ENCODE data around the gene FOXA2. TPM values are rescaled to one million over a fixed set of nuclear protein-coding genes. Genes with fewer than 3 reads are reported as not detected.

FOXA2 gene
- total and polyA plus RNA-seq, 2 of the 13 experiments (the other 11 are each of a cell fraction or from before 2014, with no cell fraction given) = 8.8 to 12.2 TPM

GRCh38 chr20:22542427-22542826 is 41.9 kb downstream of the FOXA2 start:
- H3K79me2 ChIP-seq (ENCODE audit: insufficient read depth, low read length) = no peaks in the 10 kb centered on the region
- no peaks in the 10 kb centered on the region; a peak in 1 of 5 replicates for H3K27me3 ChIP-seq (ENCODE audit: control insufficient read depth in 1 of 2, insufficient read depth in 2 of 2, low read length in 2 of 2)
- no peak for DNase-seq (ENCODE audit: low spot score)
- no peak overlapping the region for H3K9ac ChIP-seq (ENCODE audit: insufficient read depth, low read depth, low read length)
- H3K4me3 ChIP-seq (replicated peaks in 1 of 3; ENCODE audit: insufficient read depth in 1 of 3, low read depth in 2 of 3, low read length in 3 of 3) = no peak overlapping the region
- no peak overlapping the region for H2AFZ ChIP-seq (ENCODE audit: low read length)
- H3K9me3 ChIP-seq (ENCODE audit: low read length) = no peaks in the 10 kb centered on the region
- intact Hi-C loops (cut with micrococcal nuclease; ENCODE audit: unreplicated experiment) (no loop called here), in situ Hi-C loops (cut with HindIII; ENCODE audit: extremely low pct_ligation_motif_present, low pct_unique_long_range_greater_than_20kb) (no loop called here)
- H3K27ac ChIP-seq (ENCODE audit: extremely low read length, insufficient read depth, low read length) = no peak overlapping the region
- no peak for ATAC-seq
- ChIA-PET CTCF (ENCODE audit: low intra/inter-chr PET ratio, low total read pairs) (no interaction called here), POLR2A (no interaction called here)
- BruUV-seq (replicated peaks) = no TSS peak
- WGBS (ENCODE audit: low lambda C conversion rate) = 38% methylated on average over 1 of the region's 1 CpG
- FAIRE-seq = no peak
- H3K4me2 ChIP-seq (ENCODE audit: low read depth, low read length) = no peak overlapping the region
- peaks cover 36% of the 10 kb centered on the region for H3K4me1 ChIP-seq (ENCODE audit: insufficient read depth, low read length)
- no peaks in the 10 kb centered on the region for H3K36me3 ChIP-seq (replicated peaks in 1 of 2; ENCODE audit: control insufficient read depth in 1 of 2, insufficient read depth in 2 of 2, low read length in 2 of 2)
- H4K20me1 ChIP-seq (ENCODE audit: insufficient read depth, low read length) = no peaks in the 10 kb centered on the region
- TF ChIP-seq SP4 (CRISPR knock-in tag; IDR thresholded peaks at IDR 0.05) (no peak), ZBTB42 (CRISPR knock-in tag; IDR thresholded peaks at IDR 0.05) (no peak), DMAP1 (CRISPR knock-in tag; IDR thresholded peaks at IDR 0.05) (no peak), CENPBD1 (CRISPR knock-in tag; IDR thresholded peaks at IDR 0.05; ENCODE audit: borderline replicate concordance, low read depth) (no peak), HOXA7 (CRISPR knock-in tag; IDR thresholded peaks at IDR 0.05) (no peak), GRHL1 (CRISPR knock-in tag; conservative IDR thresholded peaks at IDR 0.05) (no peak), USF2 (IDR thresholded peaks at IDR 0.05; ENCODE audit: low read depth, low read length) (no peak), USF2 (CRISPR knock-in tag; IDR thresholded peaks at IDR 0.05; ENCODE audit: borderline replicate concordance) (no peak), TBL1XR1 (IDR thresholded peaks at IDR 0.05; ENCODE audit: borderline replicate concordance, low read length, partially characterized antibody) (no peak), AHDC1 (CRISPR knock-in tag; IDR thresholded peaks at IDR 0.05; ENCODE audit: borderline replicate concordance) (no peak), DR1 (CRISPR knock-in tag; IDR thresholded peaks at IDR 0.05) (no peak), GZF1 (CRISPR knock-in tag; IDR thresholded peaks at IDR 0.05) (no peak)
